ENCODE measurements around the gene TBCD. TPM values are rescaled to one million over a fixed set of nuclear protein-coding genes. Genes with fewer than 3 reads are reported as not detected.

Gene TBCD
- total RNA-seq, 1 experiment from 2014 or later = 94.6 TPM

- Mint-ChIP-seq H3K27ac (ENCODE audit: unreplicated experiment) (no peak overlapping the region), H3K4me1 (ENCODE audit: low read depth, unreplicated experiment) (no peaks in the 10 kb centered on the region), H3K9me3 (ENCODE audit: unreplicated experiment) (peaks cover 14% of the 10 kb centered on the region), H3K27me3 (ENCODE audit: insufficient read depth, unreplicated experiment) (no peaks in the 10 kb centered on the region), H3K4me3 (ENCODE audit: unreplicated experiment) (no peak overlapping the region), H3K36me3 (ENCODE audit: insufficient read depth, unreplicated experiment) (peaks cover 47% of the 10 kb centered on the region)
- Histone ChIP-seq H3K4me1 (no peaks in the 10 kb centered on the region), H3K4me3 (ENCODE audit: low read depth, low read length) (no peak overlapping the region), H3K36me3 (ENCODE audit: control insufficient read depth, insufficient read depth, low read length) (peaks cover 5% of the 10 kb centered on the region), H3K9me3 (no peaks in the 10 kb centered on the region), H3K27me3 (replicated peaks; ENCODE audit: control insufficient read depth, insufficient read depth, low read length) (no peaks in the 10 kb centered on the region)
- POLR2A ChIA-PET = no interaction called here
- TF ChIP-seq CTCF (IDR thresholded peaks at IDR 0.05; ENCODE audit: insufficient read depth in 1 of 2, low read depth in 1 of 2, low read length in 1 of 2, severe bottlenecking in 1 of 2, unreplicated experiment in 1 of 2) = no peak
- CTCF ChIA-PET = no interaction called here
- BruUV-seq (replicated peaks) = no TSS peak
- no peak for DNase-seq
- intact Hi-C loops (cut with micrococcal nuclease; ENCODE audit: unreplicated experiment) = loop anchor here (10.0 kb wide), 1 partner anchor 325 kb away; no protein-coding TSS in a partner anchor
Measured at GRCh38 chr17:82799591-82799990, 47.7 kb downstream of the TBCD start.

- POLR2A ChIA-PET = no interaction called here
- no TSS peak for BruUV-seq (replicated peaks)
- Histone ChIP-seq H3K9me3 (no peaks in the 10 kb centered on the region), H3K4me3 (ENCODE audit: low read depth, low read length) (no peak overlapping the region), H3K36me3 (ENCODE audit: control insufficient read depth, insufficient read depth, low read length) (peaks cover 5% of the 10 kb centered on the region), H3K27me3 (replicated peaks; ENCODE audit: control insufficient read depth, insufficient read depth, low read length) (no peaks in the 10 kb centered on the region), H3K4me1 (no peaks in the 10 kb centered on the region)
- TF ChIP-seq CTCF (IDR thresholded peaks at IDR 0.05; ENCODE audit: insufficient read depth in 1 of 2, low read depth in 1 of 2, low read length in 1 of 2, severe bottlenecking in 1 of 2, unreplicated experiment in 1 of 2) = no peak
- peaks cover 14% of the 10 kb centered on the region for H3K9me3 Mint-ChIP-seq (ENCODE audit: unreplicated experiment)
- H3K36me3 Mint-ChIP-seq (ENCODE audit: insufficient read depth, unreplicated experiment) = peaks cover 47% of the 10 kb centered on the region
- intact Hi-C loops (cut with micrococcal nuclease; ENCODE audit: unreplicated experiment) = no loop called here
- no peak for DNase-seq
- H3K27me3 Mint-ChIP-seq (ENCODE audit: insufficient read depth, unreplicated experiment) = no peaks in the 10 kb centered on the region
- CTCF ChIA-PET = no interaction called here
- H3K4me1 Mint-ChIP-seq (ENCODE audit: low read depth, unreplicated experiment) = no peaks in the 10 kb centered on the region
- peak overlapping the region; percentile 20 for H3K27ac Mint-ChIP-seq (ENCODE audit: unreplicated experiment)
- no peak overlapping the region for H3K4me3 Mint-ChIP-seq (ENCODE audit: unreplicated experiment)
Measured at GRCh38 chr17:82800885-82801284, 49.0 kb downstream of the TBCD start.

DNA sequence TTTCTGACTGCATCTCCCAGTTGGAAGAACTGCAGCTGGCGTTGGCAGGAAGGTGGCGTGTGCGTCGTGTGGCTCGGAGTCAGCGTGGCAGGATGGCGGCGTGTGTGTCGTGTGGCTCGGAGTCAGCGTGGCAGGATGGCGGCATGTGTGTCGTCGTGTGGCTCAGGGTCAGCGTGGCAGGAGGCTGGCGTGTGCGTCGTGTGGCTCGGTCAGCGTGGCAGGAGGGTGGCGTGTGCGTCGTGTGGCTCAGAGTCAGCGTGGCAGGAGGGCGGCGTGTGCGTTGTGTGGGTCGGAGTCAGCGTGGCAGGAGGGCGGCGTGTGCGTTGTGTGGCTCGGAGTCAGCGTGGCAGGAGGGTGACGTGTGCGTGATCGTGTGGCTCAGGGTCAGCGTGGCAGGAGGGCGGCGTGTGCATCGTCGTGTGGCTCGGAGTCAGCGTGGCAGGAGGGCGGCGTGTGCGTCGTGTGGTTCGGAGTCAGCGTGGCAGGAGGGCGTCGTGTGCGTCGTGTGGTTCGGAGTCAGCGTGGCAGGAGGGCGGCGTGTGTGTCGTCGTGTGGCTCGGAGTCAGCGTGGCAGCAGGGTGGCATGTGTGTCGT, 49.6 kb downstream of the TBCD start:
- Histone ChIP-seq H3K4me1 (no peaks in the 10 kb centered on the region), H3K36me3 (ENCODE audit: control insufficient read depth, insufficient read depth, low read length) (peaks cover 5% of the 10 kb centered on the region), H3K9me3 (no peaks in the 10 kb centered on the region), H3K4me3 (ENCODE audit: low read depth, low read length) (no peak overlapping the region), H3K27me3 (replicated peaks; ENCODE audit: control insufficient read depth, insufficient read depth, low read length) (no peaks in the 10 kb centered on the region)
- intact Hi-C loops (cut with micrococcal nuclease; ENCODE audit: unreplicated experiment) = no loop called here
- H3K4me1 Mint-ChIP-seq (ENCODE audit: low read depth, unreplicated experiment) = no peaks in the 10 kb centered on the region
- H3K9me3 Mint-ChIP-seq (ENCODE audit: unreplicated experiment) = peaks cover 14% of the 10 kb centered on the region
- POLR2A ChIA-PET = no interaction called here
- H3K36me3 Mint-ChIP-seq (ENCODE audit: insufficient read depth, unreplicated experiment) = peaks cover 46% of the 10 kb centered on the region
- no peak for DNase-seq
- H3K27me3 Mint-ChIP-seq (ENCODE audit: insufficient read depth, unreplicated experiment) = no peaks in the 10 kb centered on the region
- H3K27ac Mint-ChIP-seq (ENCODE audit: unreplicated experiment) = peak overlapping the region; percentile 20
- CTCF ChIA-PET = no interaction called here
- BruUV-seq (replicated peaks) = no TSS peak
- no peak overlapping the region for H3K4me3 Mint-ChIP-seq (ENCODE audit: unreplicated experiment)
- no peak for TF ChIP-seq CTCF (IDR thresholded peaks at IDR 0.05; ENCODE audit: insufficient read depth in 1 of 2, low read depth in 1 of 2, low read length in 1 of 2, severe bottlenecking in 1 of 2, unreplicated experiment in 1 of 2)

Measured in Caco-2 (cell line).